BJ (cell line): ENCODE results near the gene DHX30. TPM values are rescaled to one million over a fixed set of nuclear protein-coding genes. Genes with fewer than 3 reads are reported as not detected.

ENCODE experiments used
- CTCF ChIA-PET: fragments of 350-600 bp; formaldehyde crosslinking; extraction: SDS; loops from one replicate; lab custom pipeline; 2021; ENCODE audit warnings: antibody characterized with exemption, inconsistent platforms; lab: Yijun Ruan, JAX
- POLR2A ChIA-PET: fragments of 300-600 bp; sonication (Branson Sonifier 250); formaldehyde crosslinking; extraction: SDS; loops from one replicate; lab custom pipeline; 2021; ENCODE audit warnings: antibody characterized with exemption; lab: Charles Lee
- DNase-seq: peaks from one replicate; pipeline ENCODE4 v3.0.0-alpha.2; 2011; ENCODE audit warnings: low read depth
- H3K27me3 ChIP-seq: 2 replicates; pipeline ENCODE4 v1.6.0; 2011; ENCODE audit warnings: low read length; ENCODE audit not compliant: control insufficient read depth, insufficient read depth
- H3K36me3 ChIP-seq: 2 replicates; pipeline ENCODE4 v1.5.1; 2011; ENCODE audit warnings: low read length; ENCODE audit not compliant: control insufficient read depth, insufficient read depth
- H3K4me3 ChIP-seq: 2 replicates; pipeline ENCODE4 v1.5.1; 2011; ENCODE audit warnings: low read depth, mild to moderate bottlenecking, control low read depth, low read length
- polyA plus RNA-seq: library from polyadenylated mRNA; depleted of rRNA; stranded (reverse); fragments of >200 nt; gene quantifications from 2 replicates; pipeline ENCODE4 v1.2.3, GENCODE V29; 2011
- TF ChIP-seq, protein P1 (sequence below): IDR thresholded peaks from 2 replicates; pipeline ENCODE4 v1.5.1; 2011; ENCODE audit warnings: low read depth, mild to moderate bottlenecking, control low read depth, inconsistent platforms, low read length, moderate library complexity; ENCODE audit not compliant: insufficient read depth

The DHX30 gene
- polyA plus RNA-seq, 1 experiment, result 53.4 TPM

DNA sequence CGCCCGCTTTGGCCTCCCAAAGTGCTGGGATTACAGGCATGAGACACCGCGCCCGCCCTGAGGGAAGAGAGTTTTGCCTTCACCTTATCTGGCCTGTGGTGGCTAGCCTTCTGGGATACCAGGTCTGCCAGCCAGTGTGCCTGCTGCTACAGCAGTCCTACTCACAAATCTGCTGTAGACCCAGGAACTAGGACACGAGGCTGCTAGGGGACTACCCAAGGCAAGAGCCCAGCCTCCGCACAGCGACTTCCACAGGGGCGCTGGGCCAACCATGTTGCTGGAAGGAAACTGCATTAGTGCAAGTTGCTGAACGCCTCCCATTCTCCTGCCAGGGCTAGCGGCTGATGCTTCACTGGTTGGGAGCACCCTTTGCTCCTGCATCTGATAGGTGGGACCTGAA lies 53.7 kb downstream of the DHX30 start:
- CTCF ChIA-PET, result interaction anchor here (0.6 kb wide), 1 partner anchor 14 kb away, joined by 3 read pairs; no protein-coding TSS in a partner anchor
- no peak overlapping the region for H3K4me3 ChIP-seq
- POLR2A ChIA-PET, result no interaction called here
- H3K36me3 ChIP-seq, result peaks cover 42% of the 10 kb centered on the region
- TF ChIP-seq, protein P1, sequence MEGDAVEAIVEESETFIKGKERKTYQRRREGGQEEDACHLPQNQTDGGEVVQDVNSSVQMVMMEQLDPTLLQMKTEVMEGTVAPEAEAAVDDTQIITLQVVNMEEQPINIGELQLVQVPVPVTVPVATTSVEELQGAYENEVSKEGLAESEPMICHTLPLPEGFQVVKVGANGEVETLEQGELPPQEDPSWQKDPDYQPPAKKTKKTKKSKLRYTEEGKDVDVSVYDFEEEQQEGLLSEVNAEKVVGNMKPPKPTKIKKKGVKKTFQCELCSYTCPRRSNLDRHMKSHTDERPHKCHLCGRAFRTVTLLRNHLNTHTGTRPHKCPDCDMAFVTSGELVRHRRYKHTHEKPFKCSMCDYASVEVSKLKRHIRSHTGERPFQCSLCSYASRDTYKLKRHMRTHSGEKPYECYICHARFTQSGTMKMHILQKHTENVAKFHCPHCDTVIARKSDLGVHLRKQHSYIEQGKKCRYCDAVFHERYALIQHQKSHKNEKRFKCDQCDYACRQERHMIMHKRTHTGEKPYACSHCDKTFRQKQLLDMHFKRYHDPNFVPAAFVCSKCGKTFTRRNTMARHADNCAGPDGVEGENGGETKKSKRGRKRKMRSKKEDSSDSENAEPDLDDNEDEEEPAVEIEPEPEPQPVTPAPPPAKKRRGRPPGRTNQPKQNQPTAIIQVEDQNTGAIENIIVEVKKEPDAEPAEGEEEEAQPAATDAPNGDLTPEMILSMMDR, result no peak
- DNase-seq, result no peak
- H3K27me3 ChIP-seq, result no peaks in the 10 kb centered on the region

DNA sequence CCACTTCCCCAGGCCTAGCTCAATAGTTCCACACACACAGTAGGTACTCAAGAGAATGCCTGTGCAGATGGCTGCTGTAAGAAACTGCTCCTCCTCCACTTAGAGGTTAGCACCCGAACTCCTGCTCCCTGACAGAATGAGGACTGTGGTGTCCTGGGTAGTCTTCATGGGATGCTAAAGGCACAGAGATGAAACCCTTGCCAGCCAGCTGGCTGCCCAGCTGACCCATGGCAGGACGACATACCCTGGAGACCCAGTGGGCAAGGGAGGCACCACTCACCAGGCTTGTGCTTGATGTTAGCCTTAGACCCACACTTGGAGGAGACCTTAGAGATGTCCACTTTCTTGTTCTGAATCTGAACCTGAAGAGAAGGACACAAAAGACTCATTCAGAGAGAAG lies 54.2 kb downstream of the DHX30 start:
- POLR2A ChIA-PET, result no interaction called here
- H3K27me3 ChIP-seq, result no peaks in the 10 kb centered on the region
- CTCF ChIA-PET, result no interaction called here
- H3K4me3 ChIP-seq, result no peak overlapping the region
- DNase-seq, result no peak
- TF ChIP-seq, protein P1, result no peak
- peaks cover 40% of the 10 kb centered on the region for H3K36me3 ChIP-seq

DNA sequence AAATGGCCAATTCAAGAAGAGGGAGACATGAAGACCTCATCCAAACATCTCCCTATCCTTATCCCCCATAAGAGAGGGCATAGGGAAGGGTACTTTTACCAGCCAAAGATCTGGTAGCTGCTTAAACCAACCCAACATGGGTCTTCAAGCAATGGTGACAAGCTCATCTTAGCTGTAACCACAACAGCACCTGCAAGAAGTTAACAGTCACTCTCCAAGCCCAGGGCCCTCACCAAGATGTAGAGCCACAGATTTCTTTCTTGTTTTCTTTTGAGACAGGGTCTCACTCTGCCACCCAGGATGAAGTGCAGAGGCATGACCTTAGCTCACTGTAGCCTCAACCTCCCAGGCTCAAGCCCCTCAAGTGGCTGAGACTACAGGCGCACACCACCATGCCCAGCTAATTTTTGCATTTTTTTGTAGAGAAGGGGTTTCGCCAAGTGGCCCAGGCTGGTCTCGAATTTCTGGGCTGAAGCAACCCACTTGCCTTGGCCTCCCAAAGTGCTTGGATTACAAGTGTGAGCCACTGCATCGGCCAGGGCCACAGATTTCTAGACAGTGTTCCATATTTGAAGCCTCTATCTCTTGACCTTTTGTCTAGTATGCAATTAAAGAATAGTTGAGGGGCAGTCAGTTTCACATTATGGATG lies 57.1 kb downstream of the DHX30 start:
- ChIA-PET CTCF (interaction anchor here (0.7 to 3.0 kb wide), 8 partner anchors 9 to 291 kb away, joined by 3 to 11 read pairs (median 4); no protein-coding TSS in a partner anchor), POLR2A (no interaction called here)
- H3K4me3 ChIP-seq, result no peak overlapping the region
- H3K36me3 ChIP-seq, result peaks cover 30% of the 10 kb centered on the region
- no peaks in the 10 kb centered on the region for H3K27me3 ChIP-seq
- TF ChIP-seq, protein P1, result no peak
- DNase-seq, result no peak

DNA sequence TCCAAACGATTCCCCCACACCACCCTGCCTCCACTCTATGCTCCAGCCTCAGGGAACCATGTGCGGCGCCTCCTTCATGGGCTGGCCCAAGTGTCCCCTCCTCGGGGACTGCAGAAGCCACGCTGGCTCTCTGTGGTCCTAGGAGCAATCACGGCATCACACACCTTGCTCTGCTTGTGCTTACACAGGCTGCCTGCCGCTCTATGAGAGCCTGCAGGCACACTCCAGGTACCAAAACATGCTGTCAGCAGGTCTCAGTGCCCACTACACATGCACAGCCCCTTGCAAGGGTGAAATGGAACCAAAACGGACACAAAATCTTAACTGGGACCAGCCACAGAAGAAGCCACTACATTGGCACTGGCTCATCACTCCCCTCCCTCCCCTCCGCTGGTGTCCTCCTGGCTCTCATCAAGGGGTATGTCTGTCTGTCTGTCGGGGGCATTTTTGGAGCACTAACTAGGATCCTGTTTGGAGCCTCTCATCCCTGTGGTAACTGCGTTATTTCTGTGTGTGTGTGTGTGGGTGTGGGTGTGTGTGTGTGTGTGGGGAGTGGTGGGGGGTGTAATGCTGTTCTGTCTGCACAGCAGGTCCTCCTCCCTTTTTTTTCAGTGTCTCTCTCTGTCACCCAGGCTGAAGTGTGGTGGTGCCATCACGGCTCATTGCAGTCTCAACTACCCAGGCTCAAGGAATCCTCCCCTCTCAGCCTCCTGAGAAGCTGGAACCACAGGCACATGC lies 60.6 kb downstream of the DHX30 start:
- CTCF ChIA-PET, result interaction anchor here (1.1 to 2.4 kb wide), 2 partner anchors 26 to 126 kb away, joined by 4 to 6 read pairs; no protein-coding TSS in a partner anchor
- Histone ChIP-seq H3K4me3 (no peak overlapping the region), H3K27me3 (no peaks in the 10 kb centered on the region), H3K36me3 (peaks cover 30% of the 10 kb centered on the region)
- TF ChIP-seq, protein P1, result no peak
- POLR2A ChIA-PET, result no interaction called here
- DNase-seq, result no peak

DNA sequence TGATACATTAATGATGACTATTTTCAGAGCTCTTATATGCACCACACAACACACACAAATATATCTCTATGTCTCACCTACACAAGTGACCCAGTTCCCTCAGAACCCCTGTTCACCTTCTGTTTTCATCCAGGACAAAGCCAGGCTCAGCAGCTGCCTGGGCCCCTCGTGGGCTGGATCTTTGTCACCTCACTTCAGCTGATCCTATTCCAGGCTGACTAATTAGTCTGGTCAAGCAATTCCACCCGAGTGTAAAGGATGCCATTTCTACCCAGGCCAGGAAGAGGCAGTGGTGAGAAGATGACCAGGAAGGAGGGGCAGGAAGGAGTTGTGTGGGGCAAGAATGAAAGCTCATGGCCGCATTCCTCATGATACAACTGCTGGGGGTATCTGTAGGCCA lies 62.3 kb downstream of the DHX30 start:
- CTCF ChIA-PET, result interaction anchor here (0.8 kb wide), 1 partner anchor 8 kb away, joined by 3 read pairs; no protein-coding TSS in a partner anchor
- H3K4me3 ChIP-seq, result no peak overlapping the region
- H3K27me3 ChIP-seq, result no peaks in the 10 kb centered on the region
- H3K36me3 ChIP-seq, result peaks cover 40% of the 10 kb centered on the region
- POLR2A ChIA-PET, result no interaction called here
- TF ChIP-seq, protein P1, result no peak
- no peak for DNase-seq
